ENCODE data around the gene CEBPZOS. TPM values are rescaled to one million over a fixed set of nuclear protein-coding genes. Genes with fewer than 3 reads are reported as not detected.

The CEBPZOS gene
- total and polyA plus RNA-seq, 4 donors: 9.1 to 22.9 (median 13.5) TPM

DNA sequence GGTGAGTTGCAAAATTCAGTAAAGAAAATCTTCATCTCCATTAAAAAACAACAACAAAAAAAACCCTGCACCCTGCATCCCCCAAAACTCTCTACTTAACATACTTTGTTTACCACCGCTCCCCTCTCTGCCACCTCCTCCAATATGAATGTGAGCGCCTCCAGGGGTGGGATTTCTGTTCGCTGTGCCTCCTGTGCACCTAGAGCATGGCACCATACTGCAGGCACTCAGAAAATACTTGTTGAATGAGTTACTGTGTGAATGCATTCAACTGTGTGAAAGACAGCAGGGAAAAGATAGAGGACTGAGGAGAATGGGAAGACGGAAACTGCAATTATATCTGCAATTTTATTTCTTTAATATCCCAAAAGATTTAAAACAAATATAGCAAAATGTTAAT is 30.6 kb downstream of the CEBPZOS start:
- H3K27ac ChIP-seq (ENCODE audit: low read depth in 1 of 2, low read length in 2 of 2): no peak overlapping the region
- H3K4me3 ChIP-seq (ENCODE audit: low read depth in 1 of 3, low read length in 3 of 3): no peak overlapping the region
- H3K9ac ChIP-seq (ENCODE audit: low read depth in 1 of 2, low read length in 2 of 2): no peak overlapping the region
- TF ChIP-seq GABPA (IDR thresholded peaks at IDR 0.05 in 1 of 2, conservative IDR thresholded peaks at IDR 0.05 in 1 of 2) (no peak), SP1 (IDR thresholded peaks at IDR 0.05) (no peak), YY1 (IDR thresholded peaks at IDR 0.05) (no peak), TAF1 (conservative IDR thresholded peaks at IDR 0.05) (no peak), HNF4A (conservative IDR thresholded peaks at IDR 0.05) (no peak), EGR1 (IDR thresholded peaks at IDR 0.05; ENCODE audit: low read depth in 2 of 2) (no peak), NR2F2 (IDR thresholded peaks at IDR 0.05) (no peak), FOXA1 (IDR thresholded peaks at IDR 0.05) (no peak), JUND (IDR thresholded peaks at IDR 0.05) (no peak), RXRA (IDR thresholded peaks at IDR 0.05) (no peak), HNF4G (IDR thresholded peaks at IDR 0.05) (no peak), FOXA2 (IDR thresholded peaks at IDR 0.05) (no peak), RAD21 (IDR thresholded peaks at IDR 0.05) (no peak), ZBTB33 (IDR thresholded peaks at IDR 0.05) (no peak), MAX (IDR thresholded peaks at IDR 0.05) (no peak)
- TF ChIP-seq, protein P1, sequence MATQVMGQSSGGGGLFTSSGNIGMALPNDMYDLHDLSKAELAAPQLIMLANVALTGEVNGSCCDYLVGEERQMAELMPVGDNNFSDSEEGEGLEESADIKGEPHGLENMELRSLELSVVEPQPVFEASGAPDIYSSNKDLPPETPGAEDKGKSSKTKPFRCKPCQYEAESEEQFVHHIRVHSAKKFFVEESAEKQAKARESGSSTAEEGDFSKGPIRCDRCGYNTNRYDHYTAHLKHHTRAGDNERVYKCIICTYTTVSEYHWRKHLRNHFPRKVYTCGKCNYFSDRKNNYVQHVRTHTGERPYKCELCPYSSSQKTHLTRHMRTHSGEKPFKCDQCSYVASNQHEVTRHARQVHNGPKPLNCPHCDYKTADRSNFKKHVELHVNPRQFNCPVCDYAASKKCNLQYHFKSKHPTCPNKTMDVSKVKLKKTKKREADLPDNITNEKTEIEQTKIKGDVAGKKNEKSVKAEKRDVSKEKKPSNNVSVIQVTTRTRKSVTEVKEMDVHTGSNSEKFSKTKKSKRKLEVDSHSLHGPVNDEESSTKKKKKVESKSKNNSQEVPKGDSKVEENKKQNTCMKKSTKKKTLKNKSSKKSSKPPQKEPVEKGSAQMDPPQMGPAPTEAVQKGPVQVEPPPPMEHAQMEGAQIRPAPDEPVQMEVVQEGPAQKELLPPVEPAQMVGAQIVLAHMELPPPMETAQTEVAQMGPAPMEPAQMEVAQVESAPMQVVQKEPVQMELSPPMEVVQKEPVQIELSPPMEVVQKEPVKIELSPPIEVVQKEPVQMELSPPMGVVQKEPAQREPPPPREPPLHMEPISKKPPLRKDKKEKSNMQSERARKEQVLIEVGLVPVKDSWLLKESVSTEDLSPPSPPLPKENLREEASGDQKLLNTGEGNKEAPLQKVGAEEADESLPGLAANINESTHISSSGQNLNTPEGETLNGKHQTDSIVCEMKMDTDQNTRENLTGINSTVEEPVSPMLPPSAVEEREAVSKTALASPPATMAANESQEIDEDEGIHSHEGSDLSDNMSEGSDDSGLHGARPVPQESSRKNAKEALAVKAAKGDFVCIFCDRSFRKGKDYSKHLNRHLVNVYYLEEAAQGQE (IDR thresholded peaks at IDR 0.05): no peak
- TF ChIP-seq, protein P2, sequence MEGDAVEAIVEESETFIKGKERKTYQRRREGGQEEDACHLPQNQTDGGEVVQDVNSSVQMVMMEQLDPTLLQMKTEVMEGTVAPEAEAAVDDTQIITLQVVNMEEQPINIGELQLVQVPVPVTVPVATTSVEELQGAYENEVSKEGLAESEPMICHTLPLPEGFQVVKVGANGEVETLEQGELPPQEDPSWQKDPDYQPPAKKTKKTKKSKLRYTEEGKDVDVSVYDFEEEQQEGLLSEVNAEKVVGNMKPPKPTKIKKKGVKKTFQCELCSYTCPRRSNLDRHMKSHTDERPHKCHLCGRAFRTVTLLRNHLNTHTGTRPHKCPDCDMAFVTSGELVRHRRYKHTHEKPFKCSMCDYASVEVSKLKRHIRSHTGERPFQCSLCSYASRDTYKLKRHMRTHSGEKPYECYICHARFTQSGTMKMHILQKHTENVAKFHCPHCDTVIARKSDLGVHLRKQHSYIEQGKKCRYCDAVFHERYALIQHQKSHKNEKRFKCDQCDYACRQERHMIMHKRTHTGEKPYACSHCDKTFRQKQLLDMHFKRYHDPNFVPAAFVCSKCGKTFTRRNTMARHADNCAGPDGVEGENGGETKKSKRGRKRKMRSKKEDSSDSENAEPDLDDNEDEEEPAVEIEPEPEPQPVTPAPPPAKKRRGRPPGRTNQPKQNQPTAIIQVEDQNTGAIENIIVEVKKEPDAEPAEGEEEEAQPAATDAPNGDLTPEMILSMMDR (IDR thresholded peaks at IDR 0.05; ENCODE audit: low read depth, low read length, missing input control): no peak
- TF ChIP-seq, protein P3, sequence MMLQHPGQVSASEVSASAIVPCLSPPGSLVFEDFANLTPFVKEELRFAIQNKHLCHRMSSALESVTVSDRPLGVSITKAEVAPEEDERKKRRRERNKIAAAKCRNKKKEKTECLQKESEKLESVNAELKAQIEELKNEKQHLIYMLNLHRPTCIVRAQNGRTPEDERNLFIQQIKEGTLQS (IDR thresholded peaks at IDR 0.05): no peak
- peaks cover 0 to 29% (median 19%) of the 10 kb centered on the region in 4 donors for H3K36me3 ChIP-seq (ENCODE audit: control insufficient read depth in 4 of 4, insufficient read depth in 3 of 4, low read depth in 1 of 4, low read length in 3 of 4)
- DNase-seq (ENCODE audit: low spot score): no peak
- H3K9me3 ChIP-seq (ENCODE audit: control insufficient read depth in 4 of 4, low read length in 3 of 4): no peaks in the 10 kb centered on the region
- H3K27me3 ChIP-seq (ENCODE audit: control insufficient read depth in 4 of 4, insufficient read depth in 4 of 4, low read length in 3 of 4): no peaks in the 10 kb centered on the region
- peaks cover 6 to 18% (median 12%) of the 10 kb centered on the region in 4 donors for H3K4me1 ChIP-seq (ENCODE audit: control insufficient read depth in 4 of 4, insufficient read depth in 4 of 4, low read length in 3 of 4)
- WGBS: 97% methylated on average over 4 of the region's 4 CpGs

Measured in liver (tissue), 9 donors.